Stimulated activated naive CD8-positive, alpha-beta T cell treated with anti-CD3 and anti-CD28 coated beads, Interleukin-15, Interleukin-2, amounts not matched to agents 100 U/mL and 50 U/mL, for 24 hours (primary cell): ENCODE results near the gene ST6GALNAC2.
"Not testable (repeated sequence)": the region's sequence is repeated elsewhere in the genome, so short reads cannot be mapped to it uniquely, and the experiment has no call there.

Experiments
- ATAC-seq: fragments of 150-1000 bp; cut with Tn5 transposase; one replicate; pipeline ENCODE4 v1.10.0; 2021
- DNase-seq: peaks from one replicate; pipeline ENCODE4 v3.0.0; 2021

The ST6GALNAC2 gene

DNA sequence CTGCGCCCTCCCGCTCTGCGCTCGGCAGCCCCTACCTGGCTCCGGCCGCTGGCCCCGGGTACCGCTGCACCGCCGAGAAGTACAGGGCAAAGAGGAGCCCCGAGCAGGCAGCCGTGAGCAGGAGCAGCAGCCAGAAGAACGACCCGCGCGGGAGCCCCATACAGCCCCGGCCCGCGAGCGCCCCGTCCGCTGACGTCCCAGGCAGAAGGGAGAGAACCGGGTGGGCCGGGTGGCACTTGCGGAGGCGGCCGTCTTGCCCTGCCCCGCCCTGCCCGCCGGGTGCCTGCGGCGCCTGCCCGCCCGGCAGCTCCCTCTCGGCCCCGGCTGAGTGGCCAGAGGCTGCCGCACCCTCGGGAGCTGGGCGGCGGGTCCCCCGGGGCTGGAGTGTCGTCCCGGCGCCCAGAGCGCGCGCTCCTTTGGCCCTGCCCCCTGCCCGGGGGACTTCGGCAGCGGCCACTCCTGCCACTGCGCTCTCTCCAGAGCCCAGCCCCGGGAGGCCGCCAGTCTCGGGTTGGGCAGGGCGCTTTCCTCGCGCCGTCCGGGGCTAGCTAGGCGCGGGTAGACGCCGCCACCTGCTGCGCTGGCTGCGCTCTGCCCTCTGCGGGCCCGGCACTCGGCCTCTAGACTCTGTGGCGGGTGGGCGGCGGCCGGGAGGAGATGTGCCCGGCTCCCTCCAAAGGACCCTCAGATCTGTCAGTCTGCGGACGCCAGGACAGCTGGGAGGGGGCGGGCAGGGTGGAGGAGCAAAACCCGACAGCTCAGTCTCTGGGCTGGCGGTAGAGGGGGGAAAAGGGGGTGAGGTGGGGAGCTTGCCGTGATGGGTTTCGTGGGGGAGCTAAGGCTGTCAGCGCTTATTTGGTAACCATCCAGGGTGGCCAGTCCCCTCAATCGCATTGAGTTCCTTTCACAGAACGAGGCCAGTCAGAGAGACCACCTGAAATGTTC is at the start of gene ST6GALNAC2:
ST6GALNAC2 (minus strand) TSS at position 212 of the 945 bp plus-strand sequence; CDS start at position 160, 52 bp downstream.
- ATAC-seq: peak; percentile 63

DNA sequence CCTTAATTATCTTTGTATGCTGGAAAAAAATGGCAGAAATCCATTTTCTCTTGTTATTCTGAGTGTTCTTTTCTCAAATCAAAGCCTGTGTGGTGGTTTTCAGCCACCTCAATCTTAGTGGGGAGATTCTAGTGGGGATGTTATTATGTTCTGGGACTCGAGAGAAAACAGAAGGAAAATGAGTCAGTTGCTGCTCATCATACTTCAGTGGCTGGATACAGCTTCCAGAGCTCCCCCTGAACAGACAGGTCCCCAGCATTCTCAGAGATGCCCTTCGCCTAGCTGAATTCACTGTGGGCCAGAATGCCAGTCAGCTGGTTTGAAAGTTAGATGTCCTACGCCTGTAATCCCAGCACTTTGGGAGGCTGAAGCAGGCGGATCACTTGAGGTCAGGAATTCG is 49.4 kb upstream of the ST6GALNAC2 start:
- DNase-seq (no peak), ATAC-seq (no peak)

More for the DNA sequence above, at the start of gene ST6GALNAC2:
- DNase-seq: peak; percentile 53

DNA sequence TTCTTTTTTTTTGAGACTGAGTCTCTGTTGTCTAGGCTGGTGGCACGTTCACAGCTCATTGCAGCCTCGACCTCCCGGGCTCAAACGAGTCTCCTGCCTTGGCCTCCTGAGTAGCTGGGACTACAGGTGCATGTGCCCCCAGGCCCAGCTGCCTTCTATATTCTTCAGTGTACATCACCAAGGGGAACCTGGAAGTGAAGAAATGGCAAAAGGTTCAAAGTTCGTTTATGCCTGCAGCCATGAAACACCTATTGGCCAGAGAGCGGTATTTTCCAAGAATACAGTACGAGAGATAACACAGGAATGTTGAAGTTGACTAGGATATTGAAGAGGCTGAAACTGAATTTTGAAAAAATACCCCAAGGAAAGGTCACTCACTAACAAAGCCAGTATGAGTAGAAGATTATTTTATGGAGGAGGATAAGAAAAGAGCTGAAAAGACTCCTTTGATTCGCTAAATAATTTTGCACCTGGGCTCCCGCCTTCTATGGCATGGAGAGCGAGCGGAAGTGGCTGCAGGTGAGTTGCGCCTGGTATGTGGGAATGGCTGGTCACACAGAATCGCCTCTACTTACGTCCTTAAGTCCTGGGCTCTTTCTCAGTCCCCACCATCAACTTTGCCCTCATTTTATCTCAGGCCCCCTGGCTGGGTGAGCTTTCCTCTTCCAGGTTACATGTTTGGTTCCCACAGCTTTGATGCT is 48.1 kb upstream of the ST6GALNAC2 start:
- no peak for DNase-seq
- ATAC-seq: no peak

DNA sequence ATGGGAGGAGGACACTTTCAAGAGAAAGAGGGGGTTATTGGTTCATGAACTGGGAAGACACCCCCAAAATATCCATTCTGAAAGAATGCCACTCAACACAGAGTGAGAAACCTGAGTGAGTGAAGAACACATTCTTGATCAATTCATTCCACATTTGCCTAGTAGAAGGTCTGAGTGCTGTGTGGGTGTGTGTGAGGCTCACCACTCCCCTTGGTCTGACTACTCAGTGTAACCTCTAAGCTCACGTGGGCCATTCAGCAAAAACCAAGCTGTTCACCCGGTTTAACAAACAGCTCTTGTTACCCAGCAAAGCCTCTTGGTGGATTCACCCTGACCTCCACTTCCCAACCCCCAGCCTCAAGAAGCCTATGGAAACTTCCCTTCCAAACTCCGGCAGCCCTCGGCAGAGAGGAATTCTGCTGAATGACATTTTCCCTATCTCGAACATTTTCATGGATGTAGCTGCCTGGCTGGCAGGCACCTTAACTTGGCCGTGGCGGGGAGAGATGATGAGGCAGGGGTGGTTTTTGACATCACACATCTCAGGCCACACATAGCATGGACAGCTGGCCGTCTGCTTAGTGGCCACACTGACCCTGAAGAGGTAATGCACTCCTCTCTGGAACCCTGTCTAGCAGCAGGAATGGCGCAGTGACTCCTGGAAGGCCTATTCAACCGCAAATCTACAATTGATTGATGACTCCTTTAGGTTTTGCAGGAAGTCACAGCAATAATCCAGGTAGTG is 46.3 kb upstream of the ST6GALNAC2 start:
- DNase-seq: no peak
- ATAC-seq: no peak

DNA sequence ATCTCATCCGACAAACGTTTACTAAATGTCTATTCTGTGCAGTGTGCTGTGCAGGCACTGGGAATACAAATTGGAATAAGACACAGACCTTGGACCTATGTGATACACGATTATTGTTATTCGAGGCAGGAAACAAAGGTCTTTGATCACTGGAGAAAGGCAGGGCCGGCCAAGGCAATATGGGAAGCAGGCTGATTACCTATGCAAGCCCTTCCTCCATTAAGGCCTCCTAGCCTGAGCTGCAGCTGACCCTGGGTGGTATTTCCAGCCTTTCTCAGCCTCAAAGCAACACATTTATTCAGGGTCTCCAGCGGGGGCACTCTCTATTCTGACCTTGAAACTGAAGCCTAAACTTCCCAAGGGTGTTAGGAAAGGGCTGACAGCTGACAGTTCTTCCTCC is 44.5 kb upstream of the ST6GALNAC2 start:
- ATAC-seq (no peak), DNase-seq (no peak)

GRCh38 chr17:76627510-76627909 is 41.9 kb upstream of the ST6GALNAC2 start:
- DNase-seq (no peak), ATAC-seq (no peak)

DNA sequence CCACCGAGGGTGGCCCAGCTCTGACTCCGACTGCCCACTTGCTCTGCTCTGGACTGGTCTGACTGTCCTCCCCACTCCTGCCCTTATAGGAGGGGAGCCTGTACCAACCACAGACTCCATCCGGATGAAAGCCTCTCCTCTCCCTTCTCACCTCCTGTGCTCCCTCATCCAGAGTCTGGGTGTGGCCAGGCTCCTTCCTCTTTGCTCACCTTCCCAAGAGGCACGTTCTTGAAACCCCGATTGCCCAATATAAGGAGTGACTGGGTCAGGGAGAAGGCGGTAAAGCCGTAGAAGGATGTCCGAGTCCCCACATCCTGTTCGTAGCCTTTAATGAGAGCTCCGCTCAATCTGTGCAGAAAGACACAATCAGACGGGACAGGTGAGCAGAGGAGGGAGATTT is 40.8 kb upstream of the ST6GALNAC2 start:
- DNase-seq: no peak

GRCh38 chr17:76625496-76625895 is 39.8 kb upstream of the ST6GALNAC2 start:
- DNase-seq: no peak
- no peak for ATAC-seq

More for the DNA sequence above, 40.8 kb upstream of the ST6GALNAC2 start:
- ATAC-seq: no peak

GRCh38 chr17:76623271-76624146 is 37.8 kb upstream of the ST6GALNAC2 start:
- peak; percentile 83 for DNase-seq

DNA sequence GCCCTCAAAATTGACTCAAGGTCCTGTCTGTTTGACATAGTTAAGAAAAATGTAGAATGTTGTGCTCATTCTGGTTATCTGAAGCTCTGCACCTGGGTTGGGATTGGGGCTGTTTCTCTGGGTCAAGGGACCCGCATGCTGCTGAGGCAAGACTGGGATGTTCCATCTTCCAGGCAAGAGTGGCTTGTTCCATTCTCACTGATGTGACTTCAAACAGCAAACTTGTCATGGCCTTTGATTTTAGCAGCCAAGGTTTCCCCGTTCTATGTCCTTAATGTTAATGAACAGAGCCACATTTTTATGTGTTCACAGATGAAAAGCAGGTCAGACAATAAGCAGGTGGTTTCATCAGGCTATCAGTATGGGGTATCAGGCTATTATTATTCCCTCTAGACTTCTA is 32.2 kb upstream of the ST6GALNAC2 start:
- DNase-seq (no peak), ATAC-seq (no peak)

More at GRCh38 chr17:76623271-76624146, 37.8 kb upstream of the ST6GALNAC2 start:
- peak; percentile 90 for ATAC-seq

DNA sequence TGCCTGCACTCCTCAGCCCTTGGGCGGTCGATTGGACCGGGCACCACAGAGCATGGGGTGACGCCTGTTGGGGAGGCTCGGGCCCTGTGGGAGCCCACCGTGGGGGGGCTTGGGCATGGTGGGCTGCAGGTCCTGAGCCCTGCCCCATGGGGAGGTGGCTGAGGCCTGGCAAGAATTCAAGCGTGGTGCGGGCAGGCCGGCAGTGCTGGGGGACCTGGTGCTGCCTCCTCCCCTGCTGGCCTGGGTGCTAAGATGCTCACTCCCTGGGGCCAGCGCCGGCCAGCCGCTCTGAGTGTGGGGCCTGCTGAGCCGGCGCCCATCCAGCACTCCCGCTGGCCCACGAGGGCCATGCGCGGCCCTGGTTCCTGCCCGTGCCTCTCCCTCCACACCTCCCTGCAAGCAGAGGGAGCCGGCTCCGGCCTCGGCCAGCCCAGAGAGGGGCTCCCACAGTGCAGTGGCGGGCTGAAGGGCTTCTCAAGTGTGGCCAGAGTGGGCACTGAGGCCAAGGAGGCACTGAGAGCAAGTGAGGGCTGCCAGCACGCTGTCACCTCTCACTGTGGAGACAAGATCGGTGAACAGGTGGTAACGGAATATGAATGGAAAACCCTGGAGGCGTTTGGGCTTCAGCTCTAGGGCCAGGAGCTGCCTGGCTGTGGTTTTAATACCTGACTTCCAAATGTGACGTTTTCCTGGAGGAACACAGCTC is 29.4 kb upstream of the ST6GALNAC2 start:
- ATAC-seq (no peak), DNase-seq (no peak)

DNA sequence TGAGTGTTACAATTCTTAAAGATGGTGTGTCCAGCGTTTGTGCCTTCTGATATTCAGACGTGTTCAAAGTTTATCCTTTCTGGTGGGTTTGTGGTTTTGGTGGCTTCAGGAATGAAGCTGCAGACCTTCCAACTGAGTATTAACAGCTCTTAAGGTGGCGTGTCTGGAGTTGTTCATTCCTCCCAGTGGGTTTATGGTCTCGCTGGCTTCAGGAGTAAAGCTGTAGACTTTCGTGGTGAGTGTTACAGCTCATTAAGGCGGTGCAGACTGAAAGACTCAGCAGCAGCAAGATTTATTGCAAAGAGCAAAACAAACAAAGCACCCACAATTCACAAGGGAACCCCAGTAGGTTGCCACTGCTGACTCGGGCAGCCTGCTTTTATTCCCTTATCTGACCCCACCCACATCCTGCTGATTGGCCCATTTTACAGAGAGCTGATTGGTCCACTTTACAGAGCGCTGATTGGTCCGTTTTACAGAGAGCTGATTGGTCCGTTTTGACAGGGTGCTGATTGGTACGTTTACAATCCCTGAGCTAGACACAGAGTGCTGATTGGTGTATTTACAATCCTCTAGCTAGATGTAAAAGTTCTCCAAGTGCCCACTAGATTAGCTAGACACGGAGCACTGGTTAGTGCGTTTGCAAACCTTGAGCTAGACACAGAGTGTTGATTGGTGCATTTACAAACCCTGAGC is 28.6 kb upstream of the ST6GALNAC2 start:
- ATAC-seq, DNase-seq: not testable (repeated sequence)

- DNase-seq (no peak), ATAC-seq (no peak)
Measured at GRCh38 chr17:76612977-76613851, 27.6 kb upstream of the ST6GALNAC2 start.

DNA sequence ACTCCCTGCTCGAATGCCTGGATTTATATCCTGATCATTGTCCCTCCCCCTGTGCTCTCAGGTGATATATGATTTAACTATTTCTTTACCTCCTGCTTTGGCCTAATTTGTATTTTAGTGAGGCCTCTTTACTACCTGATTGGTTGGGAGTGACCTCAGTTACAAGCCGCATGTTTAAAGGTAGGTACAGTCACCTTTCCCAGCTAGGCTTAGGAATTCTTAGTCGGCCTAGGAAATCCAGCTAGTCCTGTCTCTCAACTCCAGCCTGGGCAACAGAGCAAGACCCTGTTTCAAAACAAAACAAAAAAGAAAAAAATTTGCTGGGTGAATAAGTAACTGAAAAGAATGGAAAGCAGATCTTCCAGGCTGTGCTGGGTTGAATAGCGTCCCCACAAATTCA is 26.8 kb upstream of the ST6GALNAC2 start:
- DNase-seq (no peak), ATAC-seq (no peak)

- ATAC-seq (no peak), DNase-seq (no peak)
Measured at GRCh38 chr17:76611758-76612157, 26.1 kb upstream of the ST6GALNAC2 start.

DNA sequence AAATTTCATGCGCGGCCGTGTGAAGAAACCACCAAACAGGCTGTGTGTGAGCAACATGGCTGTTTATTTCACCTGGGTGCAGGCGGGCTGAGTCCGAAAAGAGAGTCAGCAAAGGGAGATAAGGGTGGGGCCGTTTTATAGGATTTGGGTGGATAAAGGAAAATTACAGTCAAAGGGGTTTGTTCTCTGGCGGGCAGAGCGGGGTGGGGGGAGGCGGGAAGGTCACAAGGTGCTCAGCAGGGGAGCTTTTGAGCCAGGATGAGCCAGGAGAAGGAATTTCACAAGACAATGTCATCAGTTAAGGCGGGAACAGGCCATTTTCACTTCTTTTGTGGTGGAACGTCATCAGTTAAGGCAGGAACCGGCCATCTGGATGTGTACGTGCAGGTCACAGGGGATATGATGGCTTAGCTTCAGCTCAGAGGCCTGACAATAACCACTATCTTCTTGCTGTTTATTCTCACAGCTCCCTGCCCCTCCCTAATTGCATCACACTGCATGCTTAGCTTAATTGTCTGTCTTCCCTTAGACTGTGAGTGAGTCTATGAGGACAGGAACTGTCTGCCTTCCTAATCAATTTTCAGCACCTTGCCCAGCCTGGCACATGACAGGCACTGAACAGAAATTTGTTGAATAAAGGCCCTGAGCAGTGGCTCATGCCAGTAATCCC is 25.6 kb upstream of the ST6GALNAC2 start:
- ATAC-seq, DNase-seq: not testable (repeated sequence)

DNA sequence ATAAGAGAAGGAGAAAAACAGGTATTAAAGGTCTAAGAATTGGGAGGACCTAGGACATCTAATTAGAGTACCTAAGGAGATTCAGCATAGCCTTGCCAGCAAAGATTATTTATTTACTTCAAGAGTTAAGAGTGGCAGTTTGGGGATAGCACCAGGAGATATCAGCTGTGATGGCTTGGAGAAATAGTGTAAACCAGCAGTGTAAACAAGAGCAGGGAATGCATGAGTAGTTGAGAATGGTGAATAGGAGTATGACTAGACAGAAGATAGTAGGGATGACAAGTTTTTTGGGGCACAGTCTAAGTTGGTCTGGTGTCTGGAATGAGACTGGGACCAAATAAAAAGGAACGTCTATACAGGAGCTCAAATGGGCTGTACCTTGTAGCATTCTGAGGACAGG is 21.0 kb upstream of the ST6GALNAC2 start:
- not testable (repeated sequence) for DNase-seq, ATAC-seq

GRCh38 chr17:76601065-76601464 is 15.4 kb upstream of the ST6GALNAC2 start:
- ATAC-seq: no peak

More at GRCh38 chr17:76601065-76601464, 15.4 kb upstream of the ST6GALNAC2 start:
- DNase-seq: no peak
